H1 (cell line): ENCODE measurements around the gene NLGN4X. TPM values are rescaled to one million over a fixed set of nuclear protein-coding genes. Genes with fewer than 3 reads are reported as not detected.

Source experiments
- CTCF ChIA-PET: fragments of 300-600 bp; sonication (Branson Sonifier 250); formaldehyde crosslinking; loops from one replicate; lab custom pipeline; 2021; ENCODE audit not compliant: partially characterized antibody; lab: Charles Lee
- POLR2A ChIA-PET: fragments of 300-600 bp; sonication (Branson Sonifier 250); formaldehyde crosslinking; loops from one replicate; lab custom pipeline; 2021; ENCODE audit warnings: inconsistent platforms; ENCODE audit not compliant: partially characterized antibody; lab: Charles Lee
- DNase-seq, 2 experiments: peaks; one replicate each; pipeline versions ENCODE4 v3.0.0 to v3.0.0-alpha.2; 2010 to 2022; ENCODE audit warnings: low spot score in 2 of 2, low read depth in 1 of 2, mixed read lengths in 1 of 2
- FAIRE-seq: peaks from 2 replicates; lab custom pipeline; 2011; peaks lifted over from hg19 to GRCh38; lab: Jason Lieb, UNC
- H2AFZ ChIP-seq: 2 replicates; pipeline ENCODE4 v1.8.1; 2012; ENCODE audit warnings: low read length, inconsistent platforms
- H2AK5ac ChIP-seq: 2 replicates; pipeline ENCODE4 v1.6.1; 2013; ENCODE audit warnings: low read depth, low read length
- H2BK120ac ChIP-seq: replicated peaks from 2 replicates; pipeline ENCODE3; 2013; ENCODE audit warnings: low read depth, low read length, inconsistent platforms
- H2BK12ac ChIP-seq: 2 replicates; pipeline ENCODE4 v1.6.1; 2013; ENCODE audit warnings: low read depth, low read length
- H2BK15ac ChIP-seq: 2 replicates; pipeline ENCODE4 v1.6.1; 2013; ENCODE audit warnings: low read length
- H2BK20ac ChIP-seq: 2 replicates; pipeline ENCODE4 v1.6.1; 2013; ENCODE audit warnings: low read length
- H2BK5ac ChIP-seq: 2 replicates; pipeline ENCODE4 v1.6.1; 2013; ENCODE audit warnings: low read depth, low read length
- H3K14ac ChIP-seq: 2 replicates; pipeline ENCODE4 v1.6.1; 2013; ENCODE audit warnings: inconsistent platforms; ENCODE audit not compliant: insufficient read length
- H3K18ac ChIP-seq: 2 replicates; pipeline ENCODE4 v1.6.1; 2013; ENCODE audit warnings: low read length; ENCODE audit errors: extremely low read depth
- H3K23ac ChIP-seq: 2 replicates; pipeline ENCODE4 v1.6.1; 2013; ENCODE audit warnings: inconsistent platforms; ENCODE audit not compliant: insufficient read length
- H3K23me2 ChIP-seq: 2 replicates; pipeline ENCODE4 v1.6.1; 2013; ENCODE audit warnings: low read depth, low read length
- H3K27ac ChIP-seq: 2 replicates; pipeline ENCODE4 v1.6.1; 2011; ENCODE audit warnings: low read depth, low read length, inconsistent platforms
- H3K27me3 ChIP-seq, 4 experiments: replicated peaks in 1 of 4; 1 replicate in 1 of 4; 2 replicates in 3 of 4; pipeline versions ENCODE4 v1.6.1 to v1.8.1; 2011 to 2013; ENCODE audit warnings: low read length in 3 of 4, mild to moderate bottlenecking in 3 of 4, inconsistent platforms in 2 of 4, mixed read lengths in 2 of 4, moderate library complexity in 1 of 4; ENCODE audit not compliant: control insufficient read depth in 3 of 4, insufficient read depth in 3 of 4; ENCODE audit errors: extremely low read depth in 1 of 4
- H3K36me3 ChIP-seq, 4 experiments: 2 replicates each; pipeline versions ENCODE4 v1.6.1 to v1.8.1; 2011 to 2013; ENCODE audit warnings: mild to moderate bottlenecking in 4 of 4, low read length in 3 of 4, moderate library complexity in 2 of 4, control low read depth in 1 of 4, inconsistent platforms in 1 of 4; ENCODE audit not compliant: insufficient read depth in 4 of 4, control insufficient read depth in 2 of 4
- H3K4ac ChIP-seq: replicated peaks from 2 replicates; pipeline ENCODE3; 2013; ENCODE audit warnings: low read length, low read depth, mixed read lengths, inconsistent platforms; ENCODE audit not compliant: insufficient read length
- H3K4me1 ChIP-seq, 4 experiments: replicated peaks in 1 of 4; 1 replicate in 1 of 4; 2 replicates in 3 of 4; pipeline versions ENCODE4 v1.6.1 to v1.8.1; 2011 to 2013; ENCODE audit warnings: low read length in 3 of 4, inconsistent platforms in 2 of 4, mixed read lengths in 1 of 4; ENCODE audit not compliant: insufficient read depth in 4 of 4, control insufficient read depth in 3 of 4
- H3K4me2 ChIP-seq, 2 experiments: 2 replicates each; pipeline versions ENCODE4 v1.6.1 to v1.8.1; 2011 to 2013; ENCODE audit warnings: low read depth in 2 of 2, low read length in 2 of 2, control low read depth in 1 of 2, inconsistent platforms in 1 of 2, mild to moderate bottlenecking in 1 of 2; ENCODE audit not compliant: insufficient read depth in 1 of 2
- H3K4me3 ChIP-seq, 4 experiments: fragments of 200-600, 300-600 bp in 1 of 4; sonication (generic), shearing (Covaris generic), sonication (Bioruptor Twin) in 1 of 4; 2 replicates each; pipeline versions ENCODE4 v1.5.1 to v1.8.1; 2011 to 2016; ENCODE audit warnings: low read length in 4 of 4, low read depth in 3 of 4, control low read depth in 2 of 4, inconsistent platforms in 2 of 4, mild to moderate bottlenecking in 2 of 4, mixed read lengths in 1 of 4, moderate library complexity in 1 of 4; ENCODE audit not compliant: insufficient read depth in 2 of 4; ENCODE audit errors: extremely low read depth in 1 of 4
- H3K56ac ChIP-seq: replicated peaks from 2 replicates; pipeline ENCODE3; 2013; ENCODE audit warnings: low read depth, mild to moderate bottlenecking, mixed read lengths, low read length, inconsistent platforms; ENCODE audit not compliant: insufficient read length
- H3K79me1 ChIP-seq: 2 replicates; pipeline ENCODE4 v1.6.1; 2013; ENCODE audit warnings: low read depth, low read length, control low read depth
- H3K79me2 ChIP-seq, 2 experiments: 2 replicates each; pipeline versions ENCODE4 v1.6.1 to v1.8.1; 2012 to 2013; ENCODE audit warnings: low read length in 2 of 2, mild to moderate bottlenecking in 2 of 2, inconsistent platforms in 1 of 2; ENCODE audit not compliant: insufficient read depth in 2 of 2, control insufficient read depth in 1 of 2
- H3K9ac ChIP-seq, 4 experiments: replicated peaks in 1 of 4; 1 replicate in 1 of 4; 2 replicates in 3 of 4; pipeline versions ENCODE4 v1.6.1 to v1.8.1; 2011 to 2013; ENCODE audit warnings: low read depth in 3 of 4, low read length in 3 of 4, control low read depth in 2 of 4, mild to moderate bottlenecking in 2 of 4, moderate library complexity in 2 of 4, inconsistent platforms in 1 of 4; ENCODE audit errors: extremely low read depth in 1 of 4
- H3K9me3 ChIP-seq, 2 experiments: 2 replicates each; pipeline versions ENCODE4 v1.6.1 to v1.8.1; 2012 to 2013; ENCODE audit warnings: mild to moderate bottlenecking in 2 of 2, moderate library complexity in 2 of 2, control low read depth in 1 of 2, inconsistent platforms in 1 of 2, low read depth in 1 of 2, low read length in 1 of 2, mixed read lengths in 1 of 2; ENCODE audit not compliant: insufficient read depth in 2 of 2
- H4K20me1 ChIP-seq, 2 experiments: replicated peaks in 1 of 2; 2 replicates each; pipeline versions ENCODE3 to v1.8.1; 2011 to 2013; ENCODE audit warnings: inconsistent platforms in 2 of 2, low read length in 2 of 2, mild to moderate bottlenecking in 1 of 2; ENCODE audit not compliant: insufficient read depth in 2 of 2, control insufficient read depth in 1 of 2
- H4K5ac ChIP-seq: 2 replicates; pipeline ENCODE4 v1.6.1; 2013; ENCODE audit warnings: low read length, low read depth, mixed read lengths, inconsistent platforms; ENCODE audit not compliant: insufficient read length
- H4K8ac ChIP-seq: 2 replicates; pipeline ENCODE4 v1.8.0; 2013; ENCODE audit warnings: mild to moderate bottlenecking, moderate library complexity, low read length, inconsistent platforms; ENCODE audit not compliant: insufficient read depth; ENCODE audit errors: extremely low read depth
- H4K91ac ChIP-seq: replicated peaks from 2 replicates; pipeline ENCODE3; 2013; ENCODE audit warnings: low read length, mixed read lengths, inconsistent platforms; ENCODE audit not compliant: insufficient read length
- ASH2L ChIP-seq: fragments of 200-600, 300-600 bp; sonication (generic); IDR thresholded peaks from one replicate; pipeline ENCODE4 v1.7.1; 2017; ENCODE audit warnings: low read length
- BCL11A ChIP-seq, 2 experiments: IDR thresholded peaks; one replicate each; pipeline ENCODE4 v1.6.1; 2011; ENCODE audit warnings: low read depth in 2 of 2, low read length in 2 of 2, mild to moderate bottlenecking in 2 of 2
- BRCA1 ChIP-seq: IDR thresholded peaks from 2 replicates; pipeline ENCODE4 v1.6.1; 2012; ENCODE audit warnings: low read depth, low read length, improper control_type of control experiment
- CEBPB ChIP-seq: IDR thresholded peaks from 2 replicates; pipeline ENCODE4 v1.6.1; 2012; ENCODE audit warnings: low read depth, low read length
- EP300 ChIP-seq, 2 experiments: IDR thresholded peaks; 1 replicate in 1 of 2; 2 replicates in 1 of 2; pipeline ENCODE4 v1.6.1; 2011 to 2012; ENCODE audit warnings: low read depth in 2 of 2, low read length in 2 of 2, mild to moderate bottlenecking in 2 of 2, borderline replicate concordance in 1 of 2, inconsistent platforms in 1 of 2, moderate library complexity in 1 of 2
- GTF2F1 ChIP-seq: IDR thresholded peaks from 2 replicates; pipeline ENCODE4 v1.6.1; 2012; ENCODE audit warnings: low read depth, low read length, improper control_type of control experiment, borderline replicate concordance
- HDAC2 ChIP-seq, 2 experiments: fragments of 300-600 bp in 1 of 2; sonication (generic) in 1 of 2; IDR thresholded peaks; 2 replicates each; pipeline ENCODE4 v1.6.1; 2011 to 2012; ENCODE audit warnings: low read depth in 2 of 2, low read length in 2 of 2, mild to moderate bottlenecking in 2 of 2, moderate library complexity in 2 of 2, borderline replicate concordance in 1 of 2, inconsistent platforms in 1 of 2
- HDAC6 ChIP-seq: IDR thresholded peaks from one replicate; pipeline ENCODE4 v1.7.1; 2012; ENCODE audit warnings: low read depth, mild to moderate bottlenecking, inconsistent platforms, low read length, moderate library complexity
- KDM4A ChIP-seq: IDR thresholded peaks from one replicate; pipeline ENCODE4 v1.7.1; 2012; ENCODE audit warnings: low read depth, mild to moderate bottlenecking, moderate library complexity, low read length, inconsistent platforms; ENCODE audit not compliant: severe bottlenecking
- KDM5A ChIP-seq: fragments of 200-600 bp; IDR thresholded peaks from 2 replicates; pipeline ENCODE4 v1.7.1; 2012; ENCODE audit warnings: mild to moderate bottlenecking, low read length, inconsistent platforms, mixed read lengths
- MAX ChIP-seq: IDR thresholded peaks from 2 replicates; pipeline ENCODE4 v1.6.1; 2012; ENCODE audit warnings: inconsistent platforms
- PHF8 ChIP-seq: fragments of 200-600 bp; sonication (generic); conservative IDR thresholded peaks from 2 replicates; pipeline ENCODE4 v1.7.1; 2012; ENCODE audit warnings: low read depth, mild to moderate bottlenecking, inconsistent platforms, low read length, moderate library complexity
- POU5F1 ChIP-seq: IDR thresholded peaks from 2 replicates; pipeline ENCODE4 v1.6.1; 2011; ENCODE audit warnings: low read depth, mild to moderate bottlenecking, low read length, moderate library complexity
- RFX5 ChIP-seq: IDR thresholded peaks from 2 replicates; pipeline ENCODE4 v1.6.1; 2011; ENCODE audit warnings: low read depth, low read length, improper control_type of control experiment, borderline replicate concordance
- SRF ChIP-seq: IDR thresholded peaks from 2 replicates; pipeline ENCODE4 v1.6.1; 2011; ENCODE audit warnings: mild to moderate bottlenecking, low read depth, low read length, moderate library complexity
- polyA plus RNA-seq, 7 experiments: library from polyadenylated mRNA; depleted of rRNA in 3 of 7; stranded (reverse) in 5 of 7; unstranded in 2 of 7; fragments of >200 nt in 5 of 7; fragments of 200-250 nt in 2 of 7; gene quantifications; 1 replicate in 5 of 7; 2 replicates in 1 of 7; 4 replicates in 1 of 7; pipeline versions ENCODE4 v1.2.1 to v1.2.3, GENCODE V29; 2011 to 2013; ENCODE audit warnings: missing spikeins in 2 of 7, mixed read lengths in 2 of 7
- total RNA-seq: library from RNA; stranded (reverse); fragmentation: NEBNext Ultra II Directional; extraction: Animal tissue kit (Norgen Biotek cat#: 25700); gene quantifications from 2 replicates; pipeline ENCODE4 v1.2.1, GENCODE V29; 2021

Gene NLGN4X
- total and polyA plus RNA-seq, 2 of the 8 experiments (the other 6 are each of a cell fraction or from before 2014, with no cell fraction given) = 104 to 124 TPM

GRCh38 chrX:6129195-6129594, 99.5 kb downstream of the NLGN4X start:
- Histone ChIP-seq H2AK5ac (no peak overlapping the region), H2BK20ac (no peak overlapping the region), H3K18ac (no peak overlapping the region), H3K79me2 (peaks cover 0 to 97% of the 10 kb centered on the region in 2 experiments; a peak in 2 of 4 replicates), H2BK5ac (no peak overlapping the region), H3K27ac (no peak overlapping the region), H4K8ac (no peak overlapping the region), H3K4ac (no peak overlapping the region), H3K4me1 (no peaks in the 10 kb centered on the region), H2BK120ac (no peak overlapping the region), H3K36me3 (no peaks in the 10 kb centered on the region; a peak in 1 of 8 replicates), H2AFZ (no peak overlapping the region), H4K20me1 (peaks cover 5 to 6% of the 10 kb centered on the region in 2 experiments), H3K79me1 (no peaks in the 10 kb centered on the region; the same call in none of the 2 replicates), H3K4me3 (no peak overlapping the region), H3K23me2 (peaks cover 2% of the 10 kb centered on the region; the same call in 1 of the 2 replicates), H2BK12ac (no peak overlapping the region), H2BK15ac (no peak overlapping the region), H3K27me3 (no peaks in the 10 kb centered on the region), H3K56ac (no peak overlapping the region), H3K9me3 (no peaks in the 10 kb centered on the region), H4K5ac (no peak overlapping the region), H3K4me2 (no peak overlapping the region), H3K23ac (no peak overlapping the region), H3K9ac (no peak overlapping the region), H3K14ac (no peak overlapping the region), H4K91ac (no peak overlapping the region)
- DNase-seq (no peak), FAIRE-seq (peak; percentile 70)
- POLR2A ChIA-PET = interaction anchor here (1.3 kb wide), 1 partner anchor 12 kb away, joined by 5 read pairs; no protein-coding TSS in a partner anchor
- CTCF ChIA-PET = interaction anchor here (1.0 to 1.2 kb wide), 2 partner anchors 97 to 101 kb away, joined by 3 read pairs; no protein-coding TSS in a partner anchor
- TF ChIP-seq GTF2F1 (no peak), SRF (no peak), BCL11A (IDR thresholded peaks at IDR 0.05; ENCODE audit: low read depth in 2 of 2, low read length in 2 of 2) (no peak), POU5F1 (no peak), CEBPB (no peak), ASH2L (no peak), KDM4A (no peak), PHF8 (no peak), KDM5A (no peak), HDAC2 (IDR thresholded peaks at IDR 0.05; ENCODE audit: borderline replicate concordance in 1 of 2, low read depth in 2 of 2, low read length in 2 of 2) (no peak), RFX5 (no peak), BRCA1 (no peak), MAX (no peak), HDAC6 (no peak), EP300 (IDR thresholded peaks at IDR 0.05; ENCODE audit: borderline replicate concordance in 1 of 2, low read depth in 2 of 2, low read length in 2 of 2) (no peak)
